Esophagus squamous epithelium (tissue), 4 donors: ENCODE results near the gene ATP9B.

Experiments
- POLR2A ChIP-seq, 4 donors: fragments of 450-650 bp; IDR thresholded peaks; one replicate each; pipeline ENCODE4 v1.6.1; 2017; ENCODE audit warnings: antibody characterized with exemption in 4 of 4, mild to moderate bottlenecking in 4 of 4, moderate library complexity in 3 of 4
- TF ChIP-seq, protein P1 (sequence below), 6 experiments: fragments of 450-650 bp in 4 of 6; fragments of 200-600 bp in 2 of 6; sonication (generic) in 2 of 6; IDR thresholded peaks; one replicate each; pipeline ENCODE4 v1.5.1; 2016 to 2019; ENCODE audit warnings: antibody characterized with exemption in 6 of 6, mild to moderate bottlenecking in 4 of 6, moderate library complexity in 4 of 6

DNA sequence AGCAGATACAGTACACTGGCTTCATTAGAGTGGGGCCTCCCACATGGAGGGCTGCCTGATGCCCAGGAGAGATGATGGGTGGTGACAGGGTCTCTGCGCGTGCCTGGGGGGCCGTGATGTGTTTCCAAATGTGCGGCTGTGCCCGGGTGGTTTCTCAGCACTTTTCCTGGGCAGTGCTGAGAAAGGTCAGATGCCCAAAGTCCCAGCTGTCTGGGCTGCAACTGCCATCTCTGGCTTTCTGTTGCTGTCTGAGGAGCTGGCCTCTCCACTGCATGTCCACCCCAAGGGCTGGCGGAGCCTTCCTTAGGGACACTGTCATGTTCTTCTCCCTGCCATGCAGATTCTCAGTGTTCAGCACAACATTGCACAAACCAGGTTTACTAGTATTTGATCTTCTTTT lies 263.9 kb downstream of the ATP9B start:
- TF ChIP-seq, protein P1, sequence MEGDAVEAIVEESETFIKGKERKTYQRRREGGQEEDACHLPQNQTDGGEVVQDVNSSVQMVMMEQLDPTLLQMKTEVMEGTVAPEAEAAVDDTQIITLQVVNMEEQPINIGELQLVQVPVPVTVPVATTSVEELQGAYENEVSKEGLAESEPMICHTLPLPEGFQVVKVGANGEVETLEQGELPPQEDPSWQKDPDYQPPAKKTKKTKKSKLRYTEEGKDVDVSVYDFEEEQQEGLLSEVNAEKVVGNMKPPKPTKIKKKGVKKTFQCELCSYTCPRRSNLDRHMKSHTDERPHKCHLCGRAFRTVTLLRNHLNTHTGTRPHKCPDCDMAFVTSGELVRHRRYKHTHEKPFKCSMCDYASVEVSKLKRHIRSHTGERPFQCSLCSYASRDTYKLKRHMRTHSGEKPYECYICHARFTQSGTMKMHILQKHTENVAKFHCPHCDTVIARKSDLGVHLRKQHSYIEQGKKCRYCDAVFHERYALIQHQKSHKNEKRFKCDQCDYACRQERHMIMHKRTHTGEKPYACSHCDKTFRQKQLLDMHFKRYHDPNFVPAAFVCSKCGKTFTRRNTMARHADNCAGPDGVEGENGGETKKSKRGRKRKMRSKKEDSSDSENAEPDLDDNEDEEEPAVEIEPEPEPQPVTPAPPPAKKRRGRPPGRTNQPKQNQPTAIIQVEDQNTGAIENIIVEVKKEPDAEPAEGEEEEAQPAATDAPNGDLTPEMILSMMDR (IDR thresholded peaks at IDR 0.05): no peak
- TF ChIP-seq POLR2A (IDR thresholded peaks at IDR 0.05): no peak
